Activated CD8-positive, alpha-beta memory T cell treated with anti-CD3 and anti-CD28 coated beads, Interleukin-2, amount 50 U/mL, for 1 hour (primary cell): ENCODE results near the gene TRPM8.

Experiments
- DNase-seq: peaks from one replicate; pipeline ENCODE4 v3.0.0-alpha.2; 2020; ENCODE audit errors: extremely low read depth

The TRPM8 gene

GRCh38 chr2:233974530-233975071 lies 57.4 kb downstream of the TRPM8 start:
- DNase-seq: no peak

DNA sequence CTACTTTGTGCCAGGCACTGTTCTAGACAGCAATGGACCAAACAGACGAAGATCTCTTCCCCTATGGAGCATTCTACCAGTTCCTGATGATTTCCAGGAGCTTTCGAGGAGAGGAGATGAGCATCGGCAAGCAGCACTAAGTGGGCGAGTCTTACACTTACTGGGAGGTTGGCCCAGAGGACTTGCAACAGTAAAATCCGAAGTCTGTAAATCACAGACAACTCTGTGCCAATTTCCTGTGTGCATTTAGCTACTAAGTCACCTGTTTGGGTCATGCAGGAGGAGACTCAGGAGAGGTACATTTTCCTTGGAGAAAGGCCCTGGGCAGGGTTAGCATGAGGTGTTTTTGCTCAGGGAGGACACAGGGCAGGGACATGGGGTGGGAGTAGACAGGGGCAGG lies 58.9 kb downstream of the TRPM8 start:
- DNase-seq: no peak

GRCh38 chr2:233976690-233977294 lies 59.6 kb downstream of the TRPM8 start:
- no peak for DNase-seq

GRCh38 chr2:233977296-233977837 lies 60.2 kb downstream of the TRPM8 start:
- no peak for DNase-seq

- no peak for DNase-seq
Measured at GRCh38 chr2:233979748-233980147, 62.6 kb downstream of the TRPM8 start.

GRCh38 chr2:233980955-233981561 lies 63.9 kb downstream of the TRPM8 start:
- DNase-seq: no peak

GRCh38 chr2:233981574-233982420 lies 64.6 kb downstream of the TRPM8 start:
- no peak for DNase-seq

- DNase-seq: no peak
Measured at GRCh38 chr2:233982421-233983121, 65.4 kb downstream of the TRPM8 start.

- no peak for DNase-seq
Measured at GRCh38 chr2:233983445-233983844, 66.3 kb downstream of the TRPM8 start.

GRCh38 chr2:233988581-233988980 lies 71.4 kb downstream of the TRPM8 start:
- no peak for DNase-seq

- no peak for DNase-seq
Measured at GRCh38 chr2:233989221-233989858, 72.2 kb downstream of the TRPM8 start.

GRCh38 chr2:233990261-233990798 lies 73.2 kb downstream of the TRPM8 start:
- DNase-seq: no peak

- no peak for DNase-seq
Measured at GRCh38 chr2:233991196-233991595, 74.0 kb downstream of the TRPM8 start.

DNA sequence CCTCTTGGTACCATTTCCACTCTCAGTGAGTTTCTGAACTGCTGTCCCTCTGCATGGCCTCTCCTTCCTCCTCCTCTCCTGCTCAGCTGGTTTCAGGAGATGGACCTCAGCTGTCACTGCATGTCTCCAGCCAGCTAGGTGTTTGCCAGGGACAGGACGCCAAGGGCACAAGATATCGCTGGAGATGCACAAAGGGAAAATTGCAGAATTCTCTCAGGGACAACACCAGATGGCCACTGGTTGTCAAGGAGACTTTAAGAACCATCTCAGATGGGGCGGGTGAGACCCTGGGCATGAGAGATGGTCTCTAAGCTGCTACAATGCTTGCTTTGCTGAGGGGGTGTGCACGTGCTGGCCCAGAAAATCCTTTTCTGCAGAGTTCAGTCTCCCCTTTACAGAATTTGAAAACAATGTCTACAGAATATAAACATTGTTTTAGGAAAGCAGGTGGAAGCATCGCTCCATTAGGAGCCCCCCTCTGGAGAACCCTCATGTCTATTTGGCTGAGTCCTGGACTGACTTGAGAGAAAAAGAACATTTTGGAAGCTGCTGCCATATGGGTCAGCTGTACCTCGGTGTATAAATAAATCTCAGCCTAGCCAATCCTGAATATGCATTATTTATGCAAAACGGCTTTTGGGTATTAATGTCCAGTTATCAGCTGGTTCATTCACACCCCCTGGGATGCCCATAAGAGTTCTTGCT lies 75.5 kb downstream of the TRPM8 start:
- no peak for DNase-seq

GRCh38 chr2:233993461-233993860 lies 76.3 kb downstream of the TRPM8 start:
- DNase-seq: no peak

DNA sequence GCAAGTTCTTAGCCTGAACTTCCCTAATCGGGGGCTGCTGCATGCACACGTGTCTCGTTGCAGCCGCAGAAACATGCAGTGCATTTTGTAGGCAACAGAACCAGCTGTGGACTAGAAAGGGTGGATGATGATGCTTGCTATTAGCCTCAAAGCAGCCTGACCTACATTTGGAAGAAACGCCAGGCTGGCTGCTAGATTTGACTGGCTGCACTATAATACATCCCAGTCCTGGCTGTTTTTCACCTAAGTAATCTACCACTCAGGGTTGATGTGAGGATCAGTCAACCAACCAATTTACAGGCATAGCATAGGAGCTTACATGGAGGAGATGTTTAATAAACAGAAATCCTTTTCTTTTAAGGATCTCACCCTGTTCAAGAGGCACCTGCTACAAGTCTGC lies 77.0 kb downstream of the TRPM8 start:
- no peak for DNase-seq

DNA sequence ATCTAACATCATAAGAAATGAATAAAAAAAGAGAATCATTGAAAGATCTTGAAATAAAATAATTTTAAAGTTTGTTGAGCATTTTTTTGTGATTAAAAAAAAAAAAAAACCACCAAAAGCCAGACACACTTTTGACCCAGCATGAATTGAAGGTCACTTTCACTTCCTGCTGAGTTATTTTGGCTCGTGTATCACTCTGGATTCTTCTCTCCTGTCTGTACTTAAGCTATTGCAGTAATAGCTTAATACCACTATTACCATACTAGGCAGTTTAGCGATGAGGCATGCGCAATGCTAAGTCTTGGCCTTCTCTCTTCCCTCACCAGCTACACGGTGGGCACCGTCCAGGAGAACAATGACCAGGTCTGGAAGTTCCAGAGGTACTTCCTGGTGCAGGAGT lies 78.8 kb downstream of the TRPM8 start:
- no peak for DNase-seq

GRCh38 chr2:233996461-233996860 lies 79.3 kb downstream of the TRPM8 start:
- DNase-seq: no peak

- no peak for DNase-seq
Measured at GRCh38 chr2:233997707-233998106, 80.5 kb downstream of the TRPM8 start.

DNA sequence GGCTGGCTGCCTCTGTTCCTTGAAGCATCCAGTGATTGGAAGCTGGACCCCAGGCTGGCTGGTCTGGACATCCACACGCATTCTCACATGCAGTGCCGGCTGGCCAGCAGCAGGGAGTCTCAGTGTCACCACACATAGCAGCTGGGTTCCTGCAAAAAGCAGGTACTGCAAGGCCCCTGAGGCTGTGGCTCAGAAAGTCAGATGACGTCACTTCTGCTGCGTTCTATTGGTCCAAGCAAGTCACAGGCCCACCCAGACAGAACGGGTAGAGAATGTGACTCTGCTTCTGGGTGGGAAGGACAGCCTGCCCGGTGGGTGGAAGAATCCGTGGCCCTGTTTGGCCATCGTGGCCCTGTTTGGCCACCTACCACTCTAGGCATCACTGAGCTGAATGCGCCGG lies 82.0 kb downstream of the TRPM8 start:
- no peak for DNase-seq
